ENCODE measurements around the gene IMPG1. TPM values are rescaled to one million over a fixed set of nuclear protein-coding genes. Genes with fewer than 3 reads are reported as not detected.

IMPG1 gene
- total and polyA plus RNA-seq, 9 donors, result not detected

GRCh38 chr6:76043690-76044089 lies 28.8 kb downstream of the IMPG1 start:
- Histone ChIP-seq H3K27me3 (no peaks in the 10 kb centered on the region), H3K36me3 (no peaks in the 10 kb centered on the region), H3K9me3 (no peaks in the 10 kb centered on the region), H3K27ac (no peak overlapping the region), H3K4me3 (no peak overlapping the region), H3K4me1 (ENCODE audit: insufficient read depth) (no peaks in the 10 kb centered on the region)
- TF ChIP-seq CTCF (IDR thresholded peaks at IDR 0.05), result no peak
- no peak for TF ChIP-seq EP300 (IDR thresholded peaks at IDR 0.05)
- TF ChIP-seq POLR2A (IDR thresholded peaks at IDR 0.05), result no peak
- 75 to 79% (median 76%) methylated on average over 2 of the region's 2 CpGs for WGBS, 3 donors
- intact Hi-C loops (cut with DNase I), result no loop called here
- DNase-seq, result no peak

- H3K36me3 ChIP-seq, result no peaks in the 10 kb centered on the region
- no peaks in the 10 kb centered on the region for H3K27me3 ChIP-seq
- no peaks in the 10 kb centered on the region for H3K9me3 ChIP-seq
- DNase-seq, result no peak
- TF ChIP-seq POLR2A (IDR thresholded peaks at IDR 0.05), result no peak
- TF ChIP-seq EP300 (IDR thresholded peaks at IDR 0.05), result no peak
- TF ChIP-seq CTCF (IDR thresholded peaks at IDR 0.05), result no peak
- no peaks in the 10 kb centered on the region for H3K4me1 ChIP-seq (ENCODE audit: insufficient read depth)
- intact Hi-C loops (cut with DNase I), result no loop called here
- H3K4me3 ChIP-seq, result no peak overlapping the region
- 18 to 28% (median 23%) methylated on average over 1 of the region's 1 CpG for WGBS, 3 donors
- H3K27ac ChIP-seq, result no peak overlapping the region
Observed at GRCh38 chr6:76035713-76036112, 36.7 kb downstream of the IMPG1 start.

DNA sequence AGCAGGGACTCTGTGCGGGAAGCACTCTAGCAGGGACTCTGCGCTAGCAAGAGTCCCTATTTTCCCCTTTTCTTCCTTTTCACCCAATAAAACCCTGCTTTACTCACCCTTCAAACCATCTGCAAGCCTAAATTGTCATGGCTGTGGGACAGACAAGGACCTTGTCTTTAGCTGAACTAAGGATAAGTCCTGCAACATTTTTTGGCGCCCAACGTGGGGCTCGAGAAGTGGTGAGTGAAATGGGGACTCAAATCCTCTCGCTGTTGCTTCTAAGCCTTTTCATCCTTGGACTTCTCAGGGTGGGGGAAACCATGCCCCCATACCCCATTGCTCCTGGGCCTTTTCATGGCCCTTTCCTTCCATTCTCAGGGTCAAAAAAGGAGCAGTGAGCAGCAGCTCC lies 46.4 kb downstream of the IMPG1 start:
- intact Hi-C loops (cut with DNase I), result no loop called here
- 86 to 91% (median 91%) methylated on average over 6 of the region's 6 CpGs for WGBS, 3 donors
- TF ChIP-seq EP300 (IDR thresholded peaks at IDR 0.05) (no peak), CTCF (IDR thresholded peaks at IDR 0.05) (no peak), POLR2A (IDR thresholded peaks at IDR 0.05) (no peak)
- no peaks in the 10 kb centered on the region for H3K27me3 ChIP-seq
- H3K9me3 ChIP-seq, result peaks cover 0 to 13% of the 10 kb centered on the region in 2 donors
- no peak for DNase-seq
- H3K27ac ChIP-seq, result no peak overlapping the region
- no peak overlapping the region for H3K4me3 ChIP-seq
- no peaks in the 10 kb centered on the region for H3K36me3 ChIP-seq
- no peaks in the 10 kb centered on the region for H3K4me1 ChIP-seq (ENCODE audit: insufficient read depth)

DNA sequence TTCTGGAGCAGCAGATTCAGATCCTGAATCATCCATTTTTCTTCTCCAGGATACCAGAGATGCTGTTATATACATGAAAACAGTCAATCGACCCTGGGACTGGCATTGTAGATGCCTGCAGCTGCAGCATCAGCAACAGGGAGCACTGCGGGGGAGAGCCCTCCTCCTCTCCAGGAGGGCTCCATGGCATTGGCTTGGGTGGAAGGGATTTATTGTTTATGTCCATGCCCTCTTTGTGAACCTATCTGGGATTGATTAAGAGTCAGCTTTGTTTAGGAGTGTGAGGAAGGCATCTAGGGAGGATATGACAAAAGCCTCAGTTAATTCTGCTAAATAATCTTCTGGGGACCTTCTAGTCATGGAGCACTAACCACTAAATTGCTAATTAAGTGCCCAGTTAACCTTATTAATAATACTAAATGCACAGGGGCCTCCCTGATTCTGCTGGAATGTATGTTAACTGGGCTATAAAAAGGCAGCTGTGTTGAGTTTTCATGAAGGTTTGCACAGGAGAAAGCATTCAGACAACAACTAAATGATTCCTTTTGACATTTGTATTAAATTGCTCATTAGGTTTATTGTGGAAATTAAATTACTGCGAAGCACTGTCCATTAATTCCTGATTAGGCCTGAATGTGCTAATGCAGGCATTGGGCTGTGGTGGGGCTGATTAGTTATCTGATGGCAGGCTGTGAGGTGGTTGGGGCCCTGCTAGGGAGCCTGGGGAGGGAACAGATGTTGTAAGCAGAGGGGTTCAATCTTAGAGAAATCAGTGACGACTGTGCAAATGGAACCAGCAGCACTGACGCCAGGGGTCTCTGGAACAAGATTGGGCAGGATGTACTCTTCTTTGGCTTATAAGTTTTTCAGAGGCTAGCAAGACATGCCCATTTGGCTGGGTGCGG lies 57.6 kb downstream of the IMPG1 start:
- no peak for TF ChIP-seq EP300 (IDR thresholded peaks at IDR 0.05)
- no peak for TF ChIP-seq POLR2A (IDR thresholded peaks at IDR 0.05)
- no peak for TF ChIP-seq CTCF (IDR thresholded peaks at IDR 0.05)
- Histone ChIP-seq H3K36me3 (no peaks in the 10 kb centered on the region), H3K4me1 (ENCODE audit: insufficient read depth) (no peaks in the 10 kb centered on the region), H3K9me3 (no peaks in the 10 kb centered on the region), H3K27ac (no peak overlapping the region), H3K4me3 (no peak overlapping the region), H3K27me3 (no peaks in the 10 kb centered on the region)
- WGBS, 3 donors, result 29 to 34% (median 33%) methylated on average over 6 of the region's 6 CpGs
- intact Hi-C loops (cut with DNase I), result no loop called here
- DNase-seq, result no peak
